Adipocyte (in vitro differentiated cells): Measurements from ENCODE around the gene TNS3.

Source experiments
- DNase-seq: peaks from one replicate; pipeline ENCODE4 v3.0.0-alpha.2; 2015; ENCODE audit warnings: low read depth
- H3K27me3 ChIP-seq: replicated peaks from 2 replicates; pipeline ENCODE4 v1.7.0; 2013; ENCODE audit warnings: mild to moderate bottlenecking, low read length, moderate library complexity; ENCODE audit not compliant: control insufficient read depth, insufficient read depth
- H3K36me3 ChIP-seq: 2 replicates; pipeline ENCODE4 v1.7.0; 2013; ENCODE audit warnings: low read length, mild to moderate bottlenecking, moderate library complexity; ENCODE audit not compliant: control insufficient read depth, insufficient read depth, severe bottlenecking
- H3K4me1 ChIP-seq: 2 replicates; pipeline ENCODE4 v1.7.0; 2013; ENCODE audit warnings: mild to moderate bottlenecking, low read length, moderate library complexity; ENCODE audit not compliant: control insufficient read depth, insufficient read depth
- H3K4me3 ChIP-seq: 2 replicates; pipeline ENCODE4 v1.7.0; 2013; ENCODE audit warnings: mild to moderate bottlenecking, low read length, moderate library complexity
- H3K9ac ChIP-seq: 2 replicates; pipeline ENCODE4 v1.7.0; 2013; ENCODE audit warnings: mild to moderate bottlenecking, low read length, moderate library complexity
- H3K9me3 ChIP-seq: 2 replicates; pipeline ENCODE4 v1.7.0; 2013; ENCODE audit warnings: mild to moderate bottlenecking, low read length, moderate library complexity; ENCODE audit not compliant: control insufficient read depth

The TNS3 gene

DNA sequence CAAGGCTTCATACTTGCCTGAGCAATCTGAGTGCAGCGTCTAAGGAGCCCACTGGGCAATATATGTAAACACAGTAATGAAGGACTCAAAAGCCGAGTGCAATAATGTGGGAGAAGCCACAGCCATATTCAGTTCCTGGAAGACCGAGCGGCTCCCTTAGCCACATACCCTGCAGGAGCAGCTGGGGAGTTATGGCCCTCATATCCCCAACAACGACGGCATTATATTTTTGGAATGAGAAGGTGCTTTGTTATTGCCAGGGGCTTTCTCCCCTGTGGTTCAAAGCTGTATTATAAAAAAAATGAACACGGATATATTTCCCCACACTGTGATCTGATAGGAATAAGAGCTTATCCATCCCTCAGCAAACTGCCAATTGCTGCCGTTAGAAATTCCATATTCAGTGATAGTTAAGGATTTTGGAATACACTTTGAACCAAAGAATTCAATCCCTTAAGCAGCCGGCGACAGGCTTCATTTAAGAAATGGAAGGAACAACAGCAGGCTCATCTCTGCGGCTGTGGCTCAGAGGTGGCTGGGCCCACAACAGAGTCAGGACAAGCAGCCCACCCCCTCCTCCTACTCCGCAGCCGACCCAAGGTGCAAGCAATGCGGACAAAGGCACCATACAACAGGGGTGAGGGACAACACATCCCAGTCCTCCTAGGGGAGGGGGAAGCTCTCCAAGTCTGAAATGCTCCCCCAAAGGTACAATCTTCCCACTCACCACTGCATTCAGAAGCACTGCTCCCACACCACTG, 77.2 kb downstream of the TNS3 start:
- Histone ChIP-seq H3K9ac (no peak overlapping the region), H3K9me3 (peaks cover 7% of the 10 kb centered on the region), H3K36me3 (peaks cover 8% of the 10 kb centered on the region), H3K4me1 (peaks cover 36% of the 10 kb centered on the region), H3K27me3 (no peaks in the 10 kb centered on the region), H3K4me3 (no peak overlapping the region)
- DNase-seq: no peak

GRCh38 chr7:47503281-47503680, 78.6 kb downstream of the TNS3 start:
- Histone ChIP-seq H3K4me3 (no peak overlapping the region), H3K9me3 (peaks cover under 1% of the 10 kb centered on the region), H3K27me3 (no peaks in the 10 kb centered on the region), H3K4me1 (peaks cover 36% of the 10 kb centered on the region), H3K9ac (no peak overlapping the region), H3K36me3 (peaks cover 8% of the 10 kb centered on the region)
- peak; percentile 59 for DNase-seq

GRCh38 chr7:47502240-47502877, 79.6 kb downstream of the TNS3 start:
- Histone ChIP-seq H3K4me1 (peaks cover 31% of the 10 kb centered on the region), H3K27me3 (no peaks in the 10 kb centered on the region), H3K36me3 (peaks cover 8% of the 10 kb centered on the region), H3K9me3 (no peaks in the 10 kb centered on the region), H3K4me3 (no peak overlapping the region), H3K9ac (no peak overlapping the region)
- DNase-seq: no peak

- Histone ChIP-seq H3K4me1 (peaks cover 29% of the 10 kb centered on the region), H3K4me3 (no peak overlapping the region)
Measured at GRCh38 chr7:47501406-47501805, 80.5 kb downstream of the TNS3 start.

GRCh38 chr7:47500103-47500563, 81.8 kb downstream of the TNS3 start:
- no peak for DNase-seq
- Histone ChIP-seq H3K4me1 (peaks cover 25% of the 10 kb centered on the region), H3K4me3 (no peak overlapping the region)

More at GRCh38 chr7:47501406-47501805, 80.5 kb downstream of the TNS3 start:
- peaks cover 8% of the 10 kb centered on the region for H3K36me3 ChIP-seq
- DNase-seq: peak; percentile 93
- no peaks in the 10 kb centered on the region for H3K27me3 ChIP-seq
- H3K9ac ChIP-seq: no peak overlapping the region
- H3K9me3 ChIP-seq: no peaks in the 10 kb centered on the region

GRCh38 chr7:47498229-47499056, 83.5 kb downstream of the TNS3 start:
- H3K4me3 ChIP-seq: no peak overlapping the region
- H3K4me1 ChIP-seq: peaks cover 21% of the 10 kb centered on the region
- no peaks in the 10 kb centered on the region for H3K9me3 ChIP-seq
- H3K9ac ChIP-seq: no peak overlapping the region
- H3K36me3 ChIP-seq: no peaks in the 10 kb centered on the region
- no peaks in the 10 kb centered on the region for H3K27me3 ChIP-seq
- no peak for DNase-seq

More at GRCh38 chr7:47500103-47500563, 81.8 kb downstream of the TNS3 start:
- Histone ChIP-seq H3K9ac (no peak overlapping the region), H3K36me3 (peaks cover 4% of the 10 kb centered on the region), H3K27me3 (no peaks in the 10 kb centered on the region), H3K9me3 (no peaks in the 10 kb centered on the region)

DNA sequence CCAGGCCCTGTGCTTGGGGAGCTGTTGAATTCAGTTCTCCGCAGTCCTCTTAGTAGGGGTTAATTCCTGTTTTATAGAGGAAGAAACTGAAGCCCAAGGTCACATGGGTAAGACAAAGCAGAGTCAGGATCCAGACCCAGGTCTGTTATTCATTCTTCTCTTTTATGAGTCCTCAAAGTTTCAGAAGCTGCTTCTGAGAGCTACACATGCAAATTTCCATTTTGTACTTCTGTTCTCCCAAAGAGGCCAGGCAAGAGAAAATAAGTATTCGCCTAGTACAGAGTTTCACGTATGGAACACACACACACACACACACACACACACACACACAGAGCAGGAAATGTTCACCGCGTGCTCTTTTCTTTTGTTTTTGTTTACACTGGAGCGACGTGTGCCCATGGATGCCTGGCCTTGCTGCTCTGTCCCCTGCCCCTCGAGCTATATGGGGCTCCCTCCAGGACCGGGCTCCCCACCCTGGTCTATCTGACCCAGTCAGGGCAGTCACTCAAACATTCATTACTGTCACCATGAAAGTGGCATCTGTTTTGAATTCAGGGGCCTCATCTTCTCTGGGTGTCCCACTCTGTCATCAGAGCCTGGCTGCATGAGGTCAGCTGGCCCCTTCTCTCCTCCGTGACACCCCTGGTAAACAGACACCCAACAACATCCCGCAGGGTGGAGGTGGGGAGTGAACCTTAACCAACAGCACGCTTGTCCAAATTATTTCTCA, 84.4 kb downstream of the TNS3 start:
- peaks cover 14% of the 10 kb centered on the region for H3K4me1 ChIP-seq

GRCh38 chr7:47496666-47497065, 85.2 kb downstream of the TNS3 start:
- DNase-seq: no peak
- H3K36me3 ChIP-seq: no peaks in the 10 kb centered on the region
- no peaks in the 10 kb centered on the region for H3K9me3 ChIP-seq
- H3K4me3 ChIP-seq: no peak overlapping the region
- no peak overlapping the region for H3K9ac ChIP-seq
- no peaks in the 10 kb centered on the region for H3K27me3 ChIP-seq
- peaks cover 11% of the 10 kb centered on the region for H3K4me1 ChIP-seq

More for the DNA sequence above, 84.4 kb downstream of the TNS3 start:
- Histone ChIP-seq H3K4me3 (no peak overlapping the region), H3K27me3 (no peaks in the 10 kb centered on the region), H3K9ac (no peak overlapping the region), H3K9me3 (no peaks in the 10 kb centered on the region), H3K36me3 (no peaks in the 10 kb centered on the region)
- DNase-seq: no peak

- Histone ChIP-seq H3K4me3 (no peak overlapping the region), H3K9me3 (no peaks in the 10 kb centered on the region), H3K4me1 (peaks cover 6% of the 10 kb centered on the region), H3K36me3 (no peaks in the 10 kb centered on the region), H3K9ac (no peak overlapping the region), H3K27me3 (no peaks in the 10 kb centered on the region)
- no peak for DNase-seq
Measured at GRCh38 chr7:47496056-47496665, 85.8 kb downstream of the TNS3 start.

- no peaks in the 10 kb centered on the region for H3K36me3 ChIP-seq
- no peak overlapping the region for H3K4me3 ChIP-seq
- peaks cover 6% of the 10 kb centered on the region for H3K4me1 ChIP-seq
- no peak overlapping the region for H3K9ac ChIP-seq
- H3K27me3 ChIP-seq: no peaks in the 10 kb centered on the region
- peak; percentile 64 for DNase-seq
- no peaks in the 10 kb centered on the region for H3K9me3 ChIP-seq
Measured at GRCh38 chr7:47493976-47494911, 87.7 kb downstream of the TNS3 start.
